ENCODE data around the gene EOLA2. TPM values are rescaled to one million over a fixed set of nuclear protein-coding genes. Genes with fewer than 3 reads are reported as not detected.
A peak's percentile ranks its signal among the peaks of the same experiment; 100 is the strongest.

EOLA2 gene
- total RNA-seq, 2 experiments from 2014 or later = 21.5 to 37.1 TPM

GRCh38 chrX:149982310-149982709, 44.0 kb upstream of the EOLA2 start:
- no peaks in the 10 kb centered on the region for H3K9me3 ChIP-seq (ENCODE audit: low read length)
- ChIA-PET CTCF (ENCODE audit: unreplicated experiment) (no interaction called here), POLR2A (no interaction called here)
- no peak for DNase-seq (ENCODE audit: low spot score)
- H3K36me3 ChIP-seq (ENCODE audit: insufficient read depth, low read length) = no peaks in the 10 kb centered on the region
- no peaks in the 10 kb centered on the region for H4K20me1 ChIP-seq (ENCODE audit: insufficient read depth, low read length)
- intact Hi-C loops (cut with micrococcal nuclease; ENCODE audit: unreplicated experiment) = no loop called here
- H3K4me3 ChIP-seq (ENCODE audit: low read depth, low read length, poor library complexity, severe bottlenecking) = no peak overlapping the region
- H3K9me2 ChIP-seq (ENCODE audit: insufficient read depth, low read length) = no peaks in the 10 kb centered on the region
- H3K27ac ChIP-seq (ENCODE audit: low read depth, low read length, poor library complexity, severe bottlenecking) = no peak overlapping the region
- no peaks in the 10 kb centered on the region for H3K4me1 ChIP-seq (ENCODE audit: insufficient read depth, low read length, poor library complexity, severe bottlenecking)
- no TSS peak for BruUV-seq (replicated peaks)
- TF ChIP-seq CTCF (conservative IDR thresholded peaks at IDR 0.05; ENCODE audit: low read length) = no peak
- no peak for TF ChIP-seq EZH2phosphoT487 (IDR thresholded peaks at IDR 0.05; ENCODE audit: borderline replicate concordance, low read depth, low read length)
- no peak overlapping the region for H2AFZ ChIP-seq (ENCODE audit: low read length)
- no peaks in the 10 kb centered on the region for H3K79me2 ChIP-seq (ENCODE audit: insufficient read depth, low read depth, low read length)
- no peak overlapping the region for H3K4me2 ChIP-seq (ENCODE audit: low read length)

GRCh38 chrX:149979126-149979644, 40.9 kb upstream of the EOLA2 start:
- Histone ChIP-seq H3K4me1 (ENCODE audit: insufficient read depth, low read length, poor library complexity, severe bottlenecking) (no peaks in the 10 kb centered on the region), H2AFZ (ENCODE audit: low read length) (no peak overlapping the region), H3K9me2 (ENCODE audit: insufficient read depth, low read length) (no peaks in the 10 kb centered on the region), H4K20me1 (ENCODE audit: insufficient read depth, low read length) (no peaks in the 10 kb centered on the region), H3K79me2 (ENCODE audit: insufficient read depth, low read depth, low read length) (no peaks in the 10 kb centered on the region), H3K9me3 (ENCODE audit: low read length) (no peaks in the 10 kb centered on the region), H3K4me2 (ENCODE audit: low read length) (no peak overlapping the region), H3K4me3 (ENCODE audit: low read depth, low read length, poor library complexity, severe bottlenecking) (no peak overlapping the region), H3K27ac (ENCODE audit: low read depth, low read length, poor library complexity, severe bottlenecking) (no peak overlapping the region), H3K36me3 (ENCODE audit: insufficient read depth, low read length) (no peaks in the 10 kb centered on the region)
- intact Hi-C loops (cut with micrococcal nuclease; ENCODE audit: unreplicated experiment) = no loop called here
- CTCF ChIA-PET (ENCODE audit: unreplicated experiment) = no interaction called here
- no peak for TF ChIP-seq CTCF (conservative IDR thresholded peaks at IDR 0.05; ENCODE audit: low read length)
- TF ChIP-seq EZH2phosphoT487 (IDR thresholded peaks at IDR 0.05; ENCODE audit: borderline replicate concordance, low read depth, low read length) = no peak
- DNase-seq (ENCODE audit: low spot score) = no peak
- POLR2A ChIA-PET = no interaction called here
- BruUV-seq (replicated peaks) = no TSS peak

- intact Hi-C loops (cut with micrococcal nuclease; ENCODE audit: unreplicated experiment) = no loop called here
- BruUV-seq (replicated peaks) = no TSS peak
- Histone ChIP-seq H3K4me2 (ENCODE audit: low read length) (no peak overlapping the region), H3K9me2 (ENCODE audit: insufficient read depth, low read length) (no peaks in the 10 kb centered on the region), H3K36me3 (ENCODE audit: insufficient read depth, low read length) (no peaks in the 10 kb centered on the region), H3K4me1 (ENCODE audit: insufficient read depth, low read length, poor library complexity, severe bottlenecking) (no peaks in the 10 kb centered on the region), H2AFZ (ENCODE audit: low read length) (no peak overlapping the region), H3K79me2 (ENCODE audit: insufficient read depth, low read depth, low read length) (no peaks in the 10 kb centered on the region), H3K4me3 (ENCODE audit: low read depth, low read length, poor library complexity, severe bottlenecking) (no peak overlapping the region), H4K20me1 (ENCODE audit: insufficient read depth, low read length) (no peaks in the 10 kb centered on the region), H3K27ac (ENCODE audit: low read depth, low read length, poor library complexity, severe bottlenecking) (no peak overlapping the region), H3K9me3 (ENCODE audit: low read length) (no peaks in the 10 kb centered on the region)
- DNase-seq (ENCODE audit: low spot score) = peak; percentile 39
- no peak for TF ChIP-seq EZH2phosphoT487 (IDR thresholded peaks at IDR 0.05; ENCODE audit: borderline replicate concordance, low read depth, low read length)
- TF ChIP-seq CTCF (conservative IDR thresholded peaks at IDR 0.05; ENCODE audit: low read length) = peak; percentile 74
- CTCF ChIA-PET (ENCODE audit: unreplicated experiment) = no interaction called here
- POLR2A ChIA-PET = no interaction called here
These were observed 24.8 kb upstream of the EOLA2 start for GRCh38 chrX:149962859-149963757.

Measured in OCI-LY7 (cell line).